DND-41 (cell line): ENCODE data around the gene ATP9A.
"Not testable (repeated sequence)": the region's sequence is repeated elsewhere in the genome, so short reads cannot be mapped to it uniquely, and the experiment has no call there.

Experiments used
- ATAC-seq: fragments of 200-7000 bp; cut with Tn5 transposase; 3 replicates; pipeline ENCODE4 v1.9.1; 2021; ENCODE audit warnings: low read depth; ENCODE audit not compliant: insufficient read depth
- DNase-seq: peaks from one replicate; pipeline ENCODE4 v3.0.0-alpha.2; 2020
- H2AFZ ChIP-seq: 2 replicates; pipeline ENCODE4 v1.6.0; 2012; ENCODE audit warnings: low read depth, low read length
- H3K27ac ChIP-seq: 2 replicates; pipeline ENCODE4 v1.5.1; 2012; ENCODE audit warnings: low read length, inconsistent platforms
- H3K27me3 ChIP-seq: fragments of 200-600 bp; sonication (generic); 2 replicates; pipeline ENCODE4 v1.6.0; 2012; ENCODE audit warnings: low read length, mild to moderate bottlenecking, inconsistent platforms; ENCODE audit not compliant: insufficient read depth, poor library complexity
- H3K36me3 ChIP-seq: 2 replicates; pipeline ENCODE4 v1.5.1; 2012; ENCODE audit warnings: low read length, inconsistent platforms; ENCODE audit not compliant: insufficient read depth
- H3K4me1 ChIP-seq: 2 replicates; pipeline ENCODE4 v1.5.1; 2012; ENCODE audit warnings: mild to moderate bottlenecking, low read length; ENCODE audit not compliant: insufficient read depth
- H3K4me2 ChIP-seq: 2 replicates; pipeline ENCODE4 v1.6.0; 2012; ENCODE audit warnings: mild to moderate bottlenecking, moderate library complexity, low read length, inconsistent platforms; ENCODE audit not compliant: insufficient read depth
- H3K4me3 ChIP-seq, 2 experiments: fragments of 200-600 bp in 1 of 2; shearing (Covaris generic) in 1 of 2; 2 replicates each; pipeline ENCODE4 v1.5.1; 2012 to 2016; ENCODE audit warnings: inconsistent platforms in 2 of 2, low read length in 2 of 2, mild to moderate bottlenecking in 2 of 2, low read depth in 1 of 2, moderate library complexity in 1 of 2
- H3K79me2 ChIP-seq: 2 replicates; pipeline ENCODE4 v1.6.0; 2012; ENCODE audit warnings: low read length, inconsistent platforms; ENCODE audit not compliant: insufficient read depth
- H3K9ac ChIP-seq: 2 replicates; pipeline ENCODE4 v1.6.0; 2012; ENCODE audit warnings: low read depth, mild to moderate bottlenecking, inconsistent platforms, low read length, moderate library complexity
- H3K9me3 ChIP-seq: 2 replicates; pipeline ENCODE4 v1.5.1; 2012; ENCODE audit warnings: low read length, moderate library complexity, mild to moderate bottlenecking, inconsistent platforms; ENCODE audit not compliant: insufficient read depth, severe bottlenecking
- H4K20me1 ChIP-seq: 2 replicates; pipeline ENCODE4 v1.6.0; 2012; ENCODE audit warnings: low read length; ENCODE audit not compliant: insufficient read depth
- CTCF ChIP-seq: IDR thresholded peaks from 2 replicates; pipeline ENCODE4 v1.5.1; 2012; ENCODE audit warnings: borderline replicate concordance, low read length, moderate library complexity, mild to moderate bottlenecking; ENCODE audit not compliant: poor library complexity, severe bottlenecking; ENCODE audit errors: extremely low read depth
- EZH2 ChIP-seq: IDR thresholded peaks from 3 replicates; pipeline ENCODE4 v1.6.1; 2012; ENCODE audit warnings: borderline replicate concordance, low read depth, mild to moderate bottlenecking, moderate library complexity, low read length, inconsistent platforms; ENCODE audit not compliant: severe bottlenecking

ATP9A gene

DNA sequence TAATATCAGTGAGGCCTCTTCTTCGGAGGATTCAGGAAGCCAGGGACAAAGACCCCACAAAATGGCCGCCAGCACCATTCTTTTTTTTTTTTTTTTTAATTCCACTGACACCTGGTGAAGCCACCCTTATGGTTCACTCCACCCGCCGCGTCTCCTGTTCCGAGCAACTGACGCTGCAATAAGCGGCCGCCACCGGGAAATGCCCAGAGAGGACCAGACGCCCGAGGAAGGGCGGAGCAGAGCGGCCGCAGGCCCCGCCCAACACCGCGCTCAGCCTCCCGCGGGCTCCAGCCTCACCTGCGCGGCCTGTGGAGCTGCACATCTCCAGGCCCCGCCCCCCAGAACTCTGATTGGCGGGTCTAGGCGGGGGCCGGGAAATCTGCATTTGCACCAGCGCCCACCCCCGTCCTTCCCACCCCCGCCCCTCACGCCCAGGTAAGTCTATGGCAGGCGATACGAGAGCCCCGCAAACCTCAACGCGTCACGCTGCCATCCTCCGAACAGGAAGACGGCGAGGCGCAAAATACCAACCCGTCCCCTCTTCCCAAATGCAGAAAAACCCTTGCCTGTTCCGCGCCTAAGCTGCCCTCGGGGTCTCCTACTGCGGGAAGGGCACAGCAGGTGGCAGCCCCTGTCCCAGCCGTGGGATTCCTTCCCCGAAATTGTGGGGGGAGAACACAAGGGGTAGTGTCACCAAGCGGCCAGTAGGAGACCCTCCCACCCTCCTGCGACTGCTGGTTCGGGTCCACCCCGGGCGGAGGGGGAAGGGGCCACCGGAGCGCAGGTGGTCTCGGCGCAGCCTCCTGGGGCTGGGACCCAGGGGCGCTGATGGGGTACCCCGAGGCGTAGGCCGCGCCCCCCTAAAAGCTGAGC lies 960 bp downstream of the ATP9A start:
- Histone ChIP-seq H3K9me3 (no peaks in the 10 kb centered on the region), H3K36me3 (no peaks in the 10 kb centered on the region), H3K27ac (no peak overlapping the region), H3K27me3 (no peaks in the 10 kb centered on the region), H3K79me2 (no peaks in the 10 kb centered on the region), H4K20me1 (no peaks in the 10 kb centered on the region), H3K4me1 (no peaks in the 10 kb centered on the region), H3K4me3 (no peak overlapping the region), H2AFZ (no peak overlapping the region), H3K4me2 (no peak overlapping the region), H3K9ac (no peak overlapping the region)
- TF ChIP-seq CTCF: no peak
- no peak for TF ChIP-seq EZH2
- ATAC-seq (no peak), DNase-seq (no peak)

- H2AFZ ChIP-seq, H3K4me2 ChIP-seq, H3K4me3 ChIP-seq, DNase-seq, H3K79me2 ChIP-seq, H3K9me3 ChIP-seq, H4K20me1 ChIP-seq, H3K9ac ChIP-seq, H3K27ac ChIP-seq, H3K36me3 ChIP-seq, H3K27me3 ChIP-seq, H3K4me1 ChIP-seq, ATAC-seq: not testable (repeated sequence)
Observed at GRCh38 chr20:51765381-51765780, 2.8 kb downstream of the ATP9A start.

DNA sequence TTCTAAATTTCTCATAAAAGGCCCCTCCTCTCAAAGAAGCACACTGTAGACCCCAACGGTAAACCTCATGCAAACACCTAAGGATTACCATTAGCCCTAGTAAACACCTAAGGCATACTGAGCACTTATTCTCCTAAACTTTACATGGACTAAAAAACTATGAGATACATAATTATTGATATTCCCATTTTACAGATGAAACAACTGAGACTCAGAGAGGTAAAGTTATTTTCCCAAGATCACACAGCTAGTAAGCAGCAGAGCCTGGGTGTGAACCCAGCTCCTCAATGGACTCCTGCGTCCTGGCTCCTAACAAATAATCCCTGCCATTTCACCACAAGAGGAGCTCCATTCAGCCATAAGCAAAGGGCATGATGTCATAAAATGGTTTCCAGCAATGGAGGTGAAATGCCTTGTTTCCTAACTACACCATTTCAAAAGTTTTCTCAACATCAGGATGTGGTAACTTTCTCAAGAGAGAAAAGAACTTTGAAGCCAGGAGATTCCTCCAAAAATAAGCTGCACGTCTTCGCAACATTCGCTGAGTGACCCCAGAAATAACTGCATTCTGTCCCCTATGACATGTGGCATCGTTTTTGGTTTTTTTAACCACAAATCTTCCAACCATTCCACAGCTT lies 4.1 kb downstream of the ATP9A start:
- no peak overlapping the region for H3K9ac ChIP-seq
- H3K9me3 ChIP-seq: no peaks in the 10 kb centered on the region
- H4K20me1 ChIP-seq: no peaks in the 10 kb centered on the region
- no peak overlapping the region for H3K27ac ChIP-seq
- H3K4me1 ChIP-seq: no peaks in the 10 kb centered on the region
- no peaks in the 10 kb centered on the region for H3K36me3 ChIP-seq
- TF ChIP-seq EZH2: no peak
- no peak for TF ChIP-seq CTCF
- no peak overlapping the region for H2AFZ ChIP-seq
- no peak for DNase-seq
- no peak for ATAC-seq
- no peak overlapping the region for H3K4me3 ChIP-seq
- no peaks in the 10 kb centered on the region for H3K79me2 ChIP-seq
- H3K27me3 ChIP-seq: no peaks in the 10 kb centered on the region
- no peak overlapping the region for H3K4me2 ChIP-seq

DNA sequence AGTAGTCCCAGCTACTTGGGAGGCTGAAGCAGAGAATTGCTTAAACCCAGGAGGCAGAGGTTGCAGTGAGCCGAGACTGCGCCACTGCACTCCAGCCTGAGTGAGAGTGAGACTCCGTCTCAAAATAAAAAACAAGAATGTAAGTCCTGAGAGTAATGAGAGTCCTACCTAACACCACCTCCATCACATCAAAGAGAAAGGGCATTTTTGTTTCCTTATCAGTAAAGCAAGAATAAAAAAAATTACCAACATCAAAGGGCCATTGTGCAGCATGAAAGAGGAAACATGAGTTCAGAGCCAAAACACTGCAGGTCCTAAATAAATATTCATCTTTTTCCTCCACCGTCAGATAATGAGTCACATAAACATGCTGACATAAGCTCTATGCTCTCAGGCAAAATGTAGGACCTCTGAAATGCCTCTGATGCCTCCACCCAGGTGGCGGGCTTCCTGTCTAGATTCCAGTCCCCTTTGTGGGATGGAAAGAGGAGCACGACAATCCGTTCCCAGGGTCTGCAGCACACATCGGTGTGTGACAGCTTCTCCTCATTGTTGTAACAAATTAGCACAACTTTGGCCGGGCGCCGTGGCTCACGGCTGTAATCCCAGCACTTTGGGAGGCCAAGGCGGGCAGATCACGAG lies 7.2 kb downstream of the ATP9A start:
- Histone ChIP-seq H3K27ac (no peak overlapping the region), H3K9me3 (no peaks in the 10 kb centered on the region), H2AFZ (no peak overlapping the region), H3K9ac (no peak overlapping the region), H3K4me3 (no peak overlapping the region), H3K27me3 (no peaks in the 10 kb centered on the region), H3K79me2 (no peaks in the 10 kb centered on the region), H4K20me1 (no peaks in the 10 kb centered on the region), H3K36me3 (no peaks in the 10 kb centered on the region), H3K4me2 (no peak overlapping the region), H3K4me1 (no peaks in the 10 kb centered on the region)
- DNase-seq (no peak), ATAC-seq (no peak)
- TF ChIP-seq CTCF (no peak), EZH2 (no peak)
